HepG2 (cell line): ENCODE measurements around the gene CTDSP2. TPM values are rescaled to one million over a fixed set of nuclear protein-coding genes. Genes with fewer than 3 reads are reported as not detected.

ENCODE experiments used
- CBX2 ChIP-seq, 2 experiments: fragments of 200-600 bp in 1 of 2; sonication (generic); formaldehyde crosslinking in 1 of 2; IDR thresholded peaks; 2 replicates each; pipeline versions ENCODE4 v1.7.0 to v1.8.1; 2018 to 2022; ENCODE audit warnings: low read depth in 2 of 2, low read length in 1 of 2, mild to moderate bottlenecking in 1 of 2, missing genetic modification reagents in 1 of 2
- FOXA3 ChIP-seq: IDR thresholded peaks from 2 replicates; pipeline ENCODE4 v1.6.1; 2016; ENCODE audit warnings: missing genetic modification reagents, missing compliant biosample characterization
- FOXO1 ChIP-seq: sonication (generic); formaldehyde crosslinking; IDR thresholded peaks from 2 replicates; pipeline ENCODE4 v1.4.0; 2020; ENCODE audit warnings: missing genetic modification reagents
- KMT2B ChIP-seq: IDR thresholded peaks from 2 replicates; pipeline ENCODE4 v1.6.1; 2016; ENCODE audit warnings: missing genetic modification reagents, missing compliant biosample characterization
- MXD4 ChIP-seq: IDR thresholded peaks from 2 replicates; pipeline ENCODE4 v1.6.1; 2016; ENCODE audit warnings: mild to moderate bottlenecking, missing biosample characterization, missing genetic modification reagents
- NFIC ChIP-seq: IDR thresholded peaks from 2 replicates; pipeline ENCODE4 v1.6.1; 2012; ENCODE audit warnings: mild to moderate bottlenecking, low read length, inconsistent platforms
- NONO ChIP-seq, 2 experiments: fragments of 450-650 bp in 1 of 2; sonication (generic) in 1 of 2; formaldehyde crosslinking in 1 of 2; IDR thresholded peaks in 1 of 2; conservative IDR thresholded peaks in 1 of 2; 2 replicates each; pipeline versions ENCODE4 v1.6.1 to v1.8.0; 2017 to 2022; ENCODE audit warnings: mild to moderate bottlenecking in 1 of 2, missing genetic modification reagents in 1 of 2, moderate library complexity in 1 of 2
- PITX1 ChIP-seq: sonication (generic); formaldehyde crosslinking; IDR thresholded peaks from 2 replicates; pipeline ENCODE4 v1.5.1; 2020; ENCODE audit warnings: mild to moderate bottlenecking, missing genetic modification reagents
- SMARCC2 ChIP-seq: fragments of 450-650 bp; IDR thresholded peaks from 2 replicates; pipeline ENCODE4 v1.6.1; 2017; ENCODE audit warnings: antibody characterized with exemption, mild to moderate bottlenecking
- TAF1 ChIP-seq: sonication (generic); formaldehyde crosslinking; IDR thresholded peaks from 2 replicates; pipeline ENCODE4 v1.4.0; 2020; ENCODE audit warnings: missing genetic modification reagents
- TEAD3 ChIP-seq: optimal IDR thresholded peaks from 2 replicates; pipeline ENCODE3; 2016; ENCODE audit warnings: borderline replicate concordance
- TMF1 ChIP-seq: sonication (generic); formaldehyde crosslinking; IDR thresholded peaks from 2 replicates; pipeline ENCODE4 v1.8.1; 2022; ENCODE audit warnings: low read depth, missing genetic modification reagents
- TOPORS ChIP-seq: sonication (generic); formaldehyde crosslinking; IDR thresholded peaks from 2 replicates; pipeline ENCODE4 v1.8.0; 2023; ENCODE audit warnings: mild to moderate bottlenecking, missing genetic modification reagents
- ZFP41 ChIP-seq: sonication (generic); formaldehyde crosslinking; IDR thresholded peaks from 2 replicates; pipeline ENCODE4 v1.4.0; 2020; ENCODE audit warnings: mild to moderate bottlenecking, missing genetic modification reagents, borderline replicate concordance
- ZNF256 ChIP-seq: sonication (generic); formaldehyde crosslinking; conservative IDR thresholded peaks from 2 replicates; pipeline ENCODE4 v1.4.0; 2020; ENCODE audit warnings: missing genetic modification reagents
- ZNF382 ChIP-seq: sonication (generic); formaldehyde crosslinking; IDR thresholded peaks from 2 replicates; pipeline ENCODE4 v1.5.0; 2020; ENCODE audit warnings: missing genetic modification reagents, mild to moderate bottlenecking, borderline replicate concordance
- ZNF788 ChIP-seq: sonication (generic); formaldehyde crosslinking; IDR thresholded peaks from 2 replicates; pipeline ENCODE4 v1.5.0; 2020; ENCODE audit warnings: mild to moderate bottlenecking, missing genetic modification reagents, borderline replicate concordance
- polyA plus RNA-seq, 8 experiments: library from polyadenylated mRNA; depleted of rRNA in 3 of 8; stranded (reverse) in 7 of 8; unstranded in 1 of 8; fragments of >200 nt; fragmentation: Illumina TruSeq in 4 of 8; extraction: Trizol in 4 of 8; gene quantifications; 2 replicates each; pipeline versions ENCODE4 v1.2.1 to v1.2.3, GENCODE V29; 2011 to 2016; ENCODE audit warnings: low read depth in 4 of 8, missing spikeins in 1 of 8, mixed read lengths in 1 of 8; ENCODE audit not compliant: insufficient read depth in 1 of 8
- total RNA-seq, 5 experiments: library from RNA; depleted of rRNA; stranded (reverse); fragments of >200 nt; fragmentation: Illumina TruSeq; extraction: Trizol; gene quantifications; 2 replicates each; pipeline ENCODE4 v1.2.3, GENCODE V29; 2016; ENCODE audit warnings: low read depth in 1 of 5
- TF ChIP-seq, protein P1 (sequence below): IDR thresholded peaks from 2 replicates; pipeline ENCODE4 v1.6.1; 2016; ENCODE audit warnings: low read depth, control low read depth
- TF ChIP-seq, protein P2 (sequence below): sonication (generic); formaldehyde crosslinking; IDR thresholded peaks from 2 replicates; pipeline ENCODE4 v1.4.0; 2020; ENCODE audit warnings: missing genetic modification reagents
- TF ChIP-seq, protein P3 (sequence below): sonication (generic); formaldehyde crosslinking; IDR thresholded peaks from 2 replicates; pipeline ENCODE4 v1.4.0; 2020; ENCODE audit warnings: mild to moderate bottlenecking, low read depth, missing genetic modification reagents
- TF ChIP-seq, protein P4 (sequence below): sonication (generic); formaldehyde crosslinking; IDR thresholded peaks from 2 replicates; pipeline ENCODE4 v1.4.0; 2020; ENCODE audit warnings: mild to moderate bottlenecking, missing genetic modification reagents
- TF ChIP-seq, protein P5 (sequence below): sonication (generic); formaldehyde crosslinking; IDR thresholded peaks from 2 replicates; pipeline ENCODE4 v1.5.0; 2020; ENCODE audit warnings: mild to moderate bottlenecking, missing genetic modification reagents

Gene CTDSP2
- total and polyA plus RNA-seq, 2 of the 13 experiments (the other 11 are each of a cell fraction or from before 2014, with no cell fraction given): 38.1 to 82.5 TPM

DNA sequence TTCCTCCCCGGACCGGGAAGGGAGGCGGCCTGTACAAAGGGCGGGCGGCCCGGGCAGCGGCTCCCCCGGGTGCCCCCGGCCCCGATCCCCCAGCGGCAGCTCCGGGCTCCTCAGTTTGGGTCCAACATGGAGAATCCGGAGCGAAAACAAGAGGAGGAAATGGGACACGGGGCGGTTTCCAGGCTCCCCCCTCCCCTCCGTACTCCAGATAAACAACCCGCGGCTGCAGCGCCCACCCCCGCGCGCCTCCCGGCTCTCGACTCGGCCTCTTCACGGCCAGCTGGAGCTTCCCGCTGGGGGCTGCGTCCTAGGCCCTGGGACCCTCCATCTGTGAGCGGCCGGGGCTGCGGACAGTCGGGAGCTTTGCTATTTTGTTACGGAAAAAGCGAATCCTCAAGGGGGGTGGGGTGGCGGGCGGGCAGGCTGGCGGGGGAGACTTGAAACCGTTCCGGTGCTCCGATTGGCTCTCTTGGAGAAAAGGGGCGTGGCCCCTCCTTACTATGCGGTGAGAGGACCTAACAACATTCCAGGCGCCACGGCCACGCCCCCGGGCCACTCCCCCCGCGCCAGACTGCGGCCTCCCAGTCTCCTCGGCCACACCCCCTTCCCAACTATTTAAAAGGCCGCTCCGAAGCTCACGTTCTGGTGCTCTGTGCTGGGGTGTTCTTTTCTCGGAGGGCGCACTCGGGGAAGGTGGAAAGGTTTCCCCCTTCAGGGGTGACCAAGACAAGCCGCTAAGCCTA is at the start of gene CTDSP2 (continued):
- no peak for TF ChIP-seq TOPORS (CRISPR knock-in tag)
- TF ChIP-seq, protein P1, sequence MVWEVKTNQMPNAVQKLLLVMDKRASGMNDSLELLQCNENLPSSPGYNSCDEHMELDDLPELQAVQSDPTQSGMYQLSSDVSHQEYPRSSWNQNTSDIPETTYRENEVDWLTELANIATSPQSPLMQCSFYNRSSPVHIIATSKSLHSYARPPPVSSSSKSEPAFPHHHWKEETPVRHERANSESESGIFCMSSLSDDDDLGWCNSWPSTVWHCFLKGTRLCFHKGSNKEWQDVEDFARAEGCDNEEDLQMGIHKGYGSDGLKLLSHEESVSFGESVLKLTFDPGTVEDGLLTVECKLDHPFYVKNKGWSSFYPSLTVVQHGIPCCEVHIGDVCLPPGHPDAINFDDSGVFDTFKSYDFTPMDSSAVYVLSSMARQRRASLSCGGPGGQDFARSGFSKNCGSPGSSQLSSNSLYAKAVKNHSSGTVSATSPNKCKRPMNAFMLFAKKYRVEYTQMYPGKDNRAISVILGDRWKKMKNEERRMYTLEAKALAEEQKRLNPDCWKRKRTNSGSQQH (CRISPR knock-in tag): no peak
- TF ChIP-seq, protein P2, sequence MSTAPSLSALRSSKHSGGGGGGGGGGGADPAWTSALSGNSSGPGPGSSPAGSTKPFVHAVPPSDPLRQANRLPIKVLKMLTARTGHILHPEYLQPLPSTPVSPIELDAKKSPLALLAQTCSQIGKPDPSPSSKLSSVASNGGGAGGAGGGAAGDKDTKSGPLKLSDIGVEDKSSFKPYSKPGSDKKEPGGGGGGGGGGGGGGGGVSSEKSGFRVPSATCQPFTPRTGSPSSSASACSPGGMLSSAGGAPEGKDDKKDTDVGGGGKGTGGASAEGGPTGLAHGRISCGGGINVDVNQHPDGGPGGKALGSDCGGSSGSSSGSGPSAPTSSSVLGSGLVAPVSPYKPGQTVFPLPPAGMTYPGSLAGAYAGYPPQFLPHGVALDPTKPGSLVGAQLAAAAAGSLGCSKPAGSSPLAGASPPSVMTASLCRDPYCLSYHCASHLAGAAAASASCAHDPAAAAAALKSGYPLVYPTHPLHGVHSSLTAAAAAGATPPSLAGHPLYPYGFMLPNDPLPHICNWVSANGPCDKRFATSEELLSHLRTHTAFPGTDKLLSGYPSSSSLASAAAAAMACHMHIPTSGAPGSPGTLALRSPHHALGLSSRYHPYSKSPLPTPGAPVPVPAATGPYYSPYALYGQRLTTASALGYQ (CRISPR knock-in tag): no peak
- TF ChIP-seq ZFP41 (CRISPR knock-in tag): no peak
- no peak for TF ChIP-seq SMARCC2
- TF ChIP-seq NFIC: no peak
- TF ChIP-seq, protein P3, sequence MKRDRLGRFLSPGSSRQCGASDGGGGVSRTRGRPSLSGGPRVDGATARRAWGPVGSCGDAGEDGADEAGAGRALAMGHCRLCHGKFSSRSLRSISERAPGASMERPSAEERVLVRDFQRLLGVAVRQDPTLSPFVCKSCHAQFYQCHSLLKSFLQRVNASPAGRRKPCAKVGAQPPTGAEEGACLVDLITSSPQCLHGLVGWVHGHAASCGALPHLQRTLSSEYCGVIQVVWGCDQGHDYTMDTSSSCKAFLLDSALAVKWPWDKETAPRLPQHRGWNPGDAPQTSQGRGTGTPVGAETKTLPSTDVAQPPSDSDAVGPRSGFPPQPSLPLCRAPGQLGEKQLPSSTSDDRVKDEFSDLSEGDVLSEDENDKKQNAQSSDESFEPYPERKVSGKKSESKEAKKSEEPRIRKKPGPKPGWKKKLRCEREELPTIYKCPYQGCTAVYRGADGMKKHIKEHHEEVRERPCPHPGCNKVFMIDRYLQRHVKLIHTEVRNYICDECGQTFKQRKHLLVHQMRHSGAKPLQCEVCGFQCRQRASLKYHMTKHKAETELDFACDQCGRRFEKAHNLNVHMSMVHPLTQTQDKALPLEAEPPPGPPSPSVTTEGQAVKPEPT: no peak
- TF ChIP-seq TMF1 (CRISPR knock-in tag): 0 out of 2 replicates have a peak, but pooled peaks have one; percentile 24
- TF ChIP-seq, protein P4, sequence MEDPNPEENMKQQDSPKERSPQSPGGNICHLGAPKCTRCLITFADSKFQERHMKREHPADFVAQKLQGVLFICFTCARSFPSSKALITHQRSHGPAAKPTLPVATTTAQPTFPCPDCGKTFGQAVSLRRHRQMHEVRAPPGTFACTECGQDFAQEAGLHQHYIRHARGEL: no peak
- TF ChIP-seq ZNF256 (CRISPR knock-in tag): no peak
- TF ChIP-seq ZNF788: peak; percentile 52; the same call in 1 of the 2 replicates
- no peak for TF ChIP-seq TAF1 (CRISPR knock-in tag)
- TF ChIP-seq FOXO1 (CRISPR knock-in tag): peak; percentile 74; the same call in 1 of the 2 replicates
- no peak for TF ChIP-seq ZNF382
- no peak for TF ChIP-seq NONO (IDR thresholded peaks at IDR 0.05)
- TF ChIP-seq NONO (CRISPR knock-in tag; conservative IDR thresholded peaks at IDR 0.05): peak; percentile 65
- TF ChIP-seq FOXA3: no peak
- 0 out of 2 replicates have a peak, but pooled peaks have one; percentile 12 for TF ChIP-seq KMT2B (CRISPR knock-in tag)
- TF ChIP-seq TEAD3 (CRISPR knock-in tag): peak; percentile 96
- no peak for TF ChIP-seq CBX2 (IDR thresholded peaks at IDR 0.05; ENCODE audit: low read depth, low read length)
- TF ChIP-seq CBX2 (CRISPR knock-in tag; IDR thresholded peaks at IDR 0.05; ENCODE audit: low read depth): no peak
- no peak for TF ChIP-seq MXD4 (CRISPR knock-in tag)
- TF ChIP-seq PITX1: no peak
- TF ChIP-seq, protein P5, sequence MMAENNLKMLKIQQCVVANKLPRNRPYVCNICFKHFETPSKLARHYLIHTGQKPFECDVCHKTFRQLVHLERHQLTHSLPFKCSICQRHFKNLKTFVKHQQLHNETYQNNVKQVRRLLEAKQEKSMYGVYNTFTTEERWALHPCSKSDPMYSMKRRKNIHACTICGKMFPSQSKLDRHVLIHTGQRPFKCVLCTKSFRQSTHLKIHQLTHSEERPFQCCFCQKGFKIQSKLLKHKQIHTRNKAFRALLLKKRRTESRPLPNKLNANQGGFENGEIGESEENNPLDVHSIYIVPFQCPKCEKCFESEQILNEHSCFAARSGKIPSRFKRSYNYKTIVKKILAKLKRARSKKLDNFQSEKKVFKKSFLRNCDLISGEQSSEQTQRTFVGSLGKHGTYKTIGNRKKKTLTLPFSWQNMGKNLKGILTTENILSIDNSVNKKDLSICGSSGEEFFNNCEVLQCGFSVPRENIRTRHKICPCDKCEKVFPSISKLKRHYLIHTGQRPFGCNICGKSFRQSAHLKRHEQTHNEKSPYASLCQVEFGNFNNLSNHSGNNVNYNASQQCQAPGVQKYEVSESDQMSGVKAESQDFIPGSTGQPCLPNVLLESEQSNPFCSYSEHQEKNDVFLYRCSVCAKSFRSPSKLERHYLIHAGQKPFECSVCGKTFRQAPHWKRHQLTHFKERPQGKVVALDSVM (CRISPR knock-in tag): no peak
